GM12891 (cell line): ENCODE data around the gene BRI3BP.
A peak's percentile ranks its signal among the peaks of the same experiment; 100 is the strongest.

Source experiments
- POLR2A ChIP-seq: IDR thresholded peaks from 2 replicates; pipeline ENCODE4 v1.6.1; 2011; ENCODE audit warnings: low read depth, low read length, control low read depth
- POLR2AphosphoS5 ChIP-seq: IDR thresholded peaks from 2 replicates; pipeline ENCODE4 v1.6.1; 2011; ENCODE audit warnings: low read depth, low read length, control low read depth
- SPI1 ChIP-seq: IDR thresholded peaks from 2 replicates; pipeline ENCODE4 v1.6.1; 2011; ENCODE audit warnings: low read depth, low read length, control low read depth
- TAF1 ChIP-seq: IDR thresholded peaks from 2 replicates; pipeline ENCODE4 v1.6.1; 2011; ENCODE audit warnings: low read depth, low read length, control low read depth

- TF ChIP-seq TAF1 (no peak), POLR2A (no peak), POLR2AphosphoS5 (0 out of 2 replicates have a peak, but pooled peaks have one; percentile 2), SPI1 (no peak)
These were observed 28.5 kb upstream of the BRI3BP start for GRCh38 chr12:124964836-124965462.
